Measurements from ENCODE around the gene NME7. TPM values are rescaled to one million over a fixed set of nuclear protein-coding genes. Genes with fewer than 3 reads are reported as not detected.

NME7 gene
- polyA plus RNA-seq, 1 of the 3 experiments (the other 2 are of a cell fraction): 13.7 TPM

- CTCF ChIA-PET: interaction anchor here (0.5 to 1.1 kb wide), 3 partner anchors 270 to 1324 kb away, joined by 3 to 4 read pairs (median 3); no protein-coding TSS in a partner anchor
- 73% methylated on average over 2 of the region's 2 CpGs for WGBS (ENCODE audit: low lambda C conversion rate)
- Histone ChIP-seq H3K4me1 (ENCODE audit: control insufficient read depth in 1 of 2, insufficient read depth in 2 of 2, low read depth in 1 of 2, low read length in 1 of 2) (peaks cover 0 to 28% of the 10 kb centered on the region in 2 experiments; a peak in 2 of 4 replicates), H3F3A (replicated peaks; ENCODE audit: insufficient read depth) (no peaks in the 10 kb centered on the region), H3K9ac (no peak overlapping the region), H3K9me3 (no peaks in the 10 kb centered on the region), H2AFZ (ENCODE audit: low read depth) (no peak overlapping the region), H3K36me3 (replicated peaks in 1 of 2; ENCODE audit: control insufficient read depth in 1 of 2, insufficient read depth in 2 of 2, low read length in 1 of 2) (no peaks in the 10 kb centered on the region), H3K27me3 (ENCODE audit: insufficient read depth) (no peaks in the 10 kb centered on the region), H3K9me2 (no peaks in the 10 kb centered on the region), H3K79me2 (ENCODE audit: insufficient read depth) (no peaks in the 10 kb centered on the region), H3K4me2 (no peak overlapping the region), H3K4me3 (ENCODE audit: low read depth in 2 of 2, low read length in 1 of 2) (no peak overlapping the region), H3K27ac (ENCODE audit: low read depth in 2 of 2, low read length in 1 of 2) (no peak overlapping the region), H4K20me1 (ENCODE audit: insufficient read depth) (no peaks in the 10 kb centered on the region)
- DNase-seq: no peak
- no peak for TF ChIP-seq RCOR1 (IDR thresholded peaks at IDR 0.05; ENCODE audit: low read length)
- TF ChIP-seq POLR2AphosphoS5 (IDR thresholded peaks at IDR 0.05; ENCODE audit: low read depth, low read length): no peak
- TF ChIP-seq YY1 (IDR thresholded peaks at IDR 0.05; ENCODE audit: low read depth): no peak
- no peak for TF ChIP-seq EP300 (IDR thresholded peaks at IDR 0.05; ENCODE audit: borderline replicate concordance in 1 of 2, low read depth in 1 of 2, low read length in 1 of 2)
- TF ChIP-seq SMC3 (IDR thresholded peaks at IDR 0.05; ENCODE audit: low read depth, low read length): no peak
- no peak for TF ChIP-seq MEF2A (IDR thresholded peaks at IDR 0.05; ENCODE audit: borderline replicate concordance, low read depth)
- TF ChIP-seq MXI1 (IDR thresholded peaks at IDR 0.05; ENCODE audit: low read depth, low read length): no peak
- TF ChIP-seq NRF1 (IDR thresholded peaks at IDR 0.05; ENCODE audit: low read depth, low read length): no peak
- TF ChIP-seq GATA2 (CRISPR knock-in tag; IDR thresholded peaks at IDR 0.05): no peak
- no peak for TF ChIP-seq MAX (IDR thresholded peaks at IDR 0.05; ENCODE audit: low read depth)
- no peak for TF ChIP-seq TAF1 (IDR thresholded peaks at IDR 0.05; ENCODE audit: borderline replicate concordance, low read depth, low read length)
- POLR2A ChIA-PET: no interaction called here
Observed at GRCh38 chr1:169089776-169090175, 277.8 kb downstream of the NME7 start.

- Histone ChIP-seq H3F3A (replicated peaks; ENCODE audit: insufficient read depth) (no peaks in the 10 kb centered on the region), H3K4me3 (ENCODE audit: low read depth in 2 of 2, low read length in 1 of 2) (no peak overlapping the region), H3K27ac (ENCODE audit: low read depth in 2 of 2, low read length in 1 of 2) (peak overlapping the region in 1 of 2 experiments; percentile 77; a peak in 2 of 4 replicates), H4K20me1 (ENCODE audit: insufficient read depth) (no peaks in the 10 kb centered on the region), H3K4me2 (no peak overlapping the region), H3K9ac (no peak overlapping the region), H2AFZ (ENCODE audit: low read depth) (no peak overlapping the region), H3K79me2 (ENCODE audit: insufficient read depth) (no peaks in the 10 kb centered on the region), H3K9me3 (no peaks in the 10 kb centered on the region), H3K9me2 (no peaks in the 10 kb centered on the region), H3K36me3 (replicated peaks in 1 of 2; ENCODE audit: control insufficient read depth in 1 of 2, insufficient read depth in 2 of 2, low read length in 1 of 2) (no peaks in the 10 kb centered on the region), H3K4me1 (ENCODE audit: control insufficient read depth in 1 of 2, insufficient read depth in 2 of 2, low read depth in 1 of 2, low read length in 1 of 2) (peaks cover 0 to 28% of the 10 kb centered on the region in 2 experiments; a peak in 2 of 4 replicates), H3K27me3 (ENCODE audit: insufficient read depth) (no peaks in the 10 kb centered on the region)
- WGBS (ENCODE audit: low lambda C conversion rate): 83% methylated on average over 4 of the region's 4 CpGs
- ChIA-PET CTCF (interaction anchor here (1.2 to 1.5 kb wide), 2 partner anchors 21 to 485 kb away, joined by 3 read pairs; no protein-coding TSS in a partner anchor), POLR2A (interaction anchor here (1.1 kb wide), 1 partner anchor 20 kb away, joined by 4 read pairs; no protein-coding TSS in a partner anchor)
- DNase-seq: no peak
- no peak for TF ChIP-seq EZH2phosphoT487 (IDR thresholded peaks at IDR 0.05; ENCODE audit: borderline replicate concordance, low read depth)
- no peak for TF ChIP-seq RAD21 (IDR thresholded peaks at IDR 0.05; ENCODE audit: low read length)
- TF ChIP-seq JUND (IDR thresholded peaks at IDR 0.05): no peak
- no peak for TF ChIP-seq PBX3 (IDR thresholded peaks at IDR 0.05)
- TF ChIP-seq REST (IDR thresholded peaks at IDR 0.05; ENCODE audit: low read depth, low read length): no peak
- no peak for TF ChIP-seq SIN3A (IDR thresholded peaks at IDR 0.05; ENCODE audit: borderline replicate concordance, low read depth, low read length)
- no peak for TF ChIP-seq FOXJ3 (CRISPR knock-in tag; IDR thresholded peaks at IDR 0.05)
- no peak for TF ChIP-seq POLR2AphosphoS5 (IDR thresholded peaks at IDR 0.05; ENCODE audit: low read depth, low read length)
- TF ChIP-seq TCF12 (IDR thresholded peaks at IDR 0.05): no peak
- TF ChIP-seq GATA2 (CRISPR knock-in tag; IDR thresholded peaks at IDR 0.05): no peak
- no peak for TF ChIP-seq SMC3 (IDR thresholded peaks at IDR 0.05; ENCODE audit: low read depth, low read length)
- TF ChIP-seq CHD2 (IDR thresholded peaks at IDR 0.05; ENCODE audit: low read length, partially characterized antibody): no peak
- TF ChIP-seq USF1 (IDR thresholded peaks at IDR 0.05; ENCODE audit: borderline replicate concordance, low read depth): no peak
- no peak for TF ChIP-seq ELF1 (IDR thresholded peaks at IDR 0.05)
- TF ChIP-seq MXI1 (IDR thresholded peaks at IDR 0.05; ENCODE audit: low read depth, low read length): no peak
- no peak for TF ChIP-seq TEAD4 (IDR thresholded peaks at IDR 0.05; ENCODE audit: borderline replicate concordance, insufficient read depth)
- TF ChIP-seq TAF1 (IDR thresholded peaks at IDR 0.05; ENCODE audit: borderline replicate concordance, low read depth, low read length): no peak
- no peak for TF ChIP-seq NFIC (IDR thresholded peaks at IDR 0.05; ENCODE audit: borderline replicate concordance)
- no peak for TF ChIP-seq GABPA (IDR thresholded peaks at IDR 0.05; ENCODE audit: low read depth)
Observed at GRCh38 chr1:169087876-169088275, 279.7 kb downstream of the NME7 start.

Measured in SK-N-SH (cell line).